Loucy (cell line): ENCODE results near the gene MAP3K7CL.

Experiments used
- H2AFZ ChIP-seq: fragments of 200-600 bp; sonication (generic); 2 replicates; pipeline ENCODE4 v1.6.0; 2016; ENCODE audit warnings: antibody characterized with exemption, mild to moderate bottlenecking, low read length, moderate library complexity
- H3F3A ChIP-seq: fragments of 200-600 bp; 2 replicates; pipeline ENCODE4 v1.6.0; 2016; ENCODE audit warnings: antibody characterized with exemption, low read depth, mild to moderate bottlenecking
- H3K27me3 ChIP-seq: fragments of 200-600 bp; sonication (generic); 2 replicates; pipeline ENCODE4 v1.6.1; 2014; ENCODE audit warnings: low read length, mild to moderate bottlenecking; ENCODE audit not compliant: insufficient read depth, poor library complexity, severe bottlenecking
- H3K36me3 ChIP-seq: fragments of 200-600 bp; sonication (generic); 2 replicates; pipeline ENCODE4 v1.6.1; 2016; ENCODE audit warnings: low read length; ENCODE audit not compliant: insufficient read depth
- H3K4me1 ChIP-seq: fragments of 200-600 bp; sonication (generic); 2 replicates; pipeline ENCODE4 v1.5.1; 2014; ENCODE audit warnings: low read length, mild to moderate bottlenecking; ENCODE audit not compliant: insufficient read depth, poor library complexity, severe bottlenecking
- H3K4me2 ChIP-seq: fragments of 200-600 bp; sonication (generic); 2 replicates; pipeline ENCODE4 v1.6.0; 2014; ENCODE audit warnings: antibody characterized with exemption, low read length, low read depth, mild to moderate bottlenecking; ENCODE audit not compliant: poor library complexity, severe bottlenecking
- H3K4me3 ChIP-seq: fragments of 200-600 bp; sonication (generic); 2 replicates; pipeline ENCODE4 v1.5.1; 2014; ENCODE audit warnings: low read length, mild to moderate bottlenecking, mixed read lengths; ENCODE audit not compliant: poor library complexity, severe bottlenecking
- H3K79me2 ChIP-seq: fragments of 200-600 bp; sonication (generic); 2 replicates; pipeline ENCODE4 v1.6.1; 2014; ENCODE audit warnings: low read length; ENCODE audit not compliant: insufficient read depth
- H3K9ac ChIP-seq: fragments of 200-600 bp; sonication (generic); 2 replicates; pipeline ENCODE4 v1.6.0; 2014; ENCODE audit warnings: mild to moderate bottlenecking, low read depth, low read length, moderate library complexity; ENCODE audit not compliant: poor library complexity, severe bottlenecking
- H3K9me2 ChIP-seq: fragments of 200-600 bp; sonication (generic); replicated peaks from 2 replicates; pipeline ENCODE4 v1.6.1; 2016; ENCODE audit warnings: low read depth, low read length, mixed read lengths
- H3K9me3 ChIP-seq: fragments of 200-600 bp; sonication (generic); 2 replicates; pipeline ENCODE4 v1.6.1; 2014; ENCODE audit warnings: mild to moderate bottlenecking, antibody characterized with exemption, low read length, low read depth; ENCODE audit not compliant: insufficient read depth
- H4K20me1 ChIP-seq: fragments of 200-600 bp; sonication (generic); 2 replicates; pipeline ENCODE4 v1.6.0; 2014; ENCODE audit warnings: antibody characterized with exemption, low read length, mild to moderate bottlenecking; ENCODE audit not compliant: insufficient read depth, poor library complexity, severe bottlenecking
- CTCF ChIP-seq: fragments of 200-600 bp; sonication (generic); conservative IDR thresholded peaks from 2 replicates; pipeline ENCODE4 v1.5.1; 2014; ENCODE audit warnings: mild to moderate bottlenecking, antibody characterized with exemption, low read length
- EZH2phosphoT487 ChIP-seq: fragments of 200-600 bp; IDR thresholded peaks from 2 replicates; pipeline ENCODE4 v1.6.1; 2018; ENCODE audit warnings: antibody characterized with exemption, mild to moderate bottlenecking, moderate library complexity, borderline replicate concordance

The MAP3K7CL gene

GRCh38 chr21:29114765-29115500 lies 15.5 kb upstream of the MAP3K7CL start:
- Histone ChIP-seq H3K4me2 (no peak overlapping the region), H3K9me3 (no peaks in the 10 kb centered on the region), H3K36me3 (no peaks in the 10 kb centered on the region), H3K4me3 (no peak overlapping the region), H2AFZ (no peak overlapping the region), H3K9ac (no peak overlapping the region), H3K4me1 (no peaks in the 10 kb centered on the region), H3K27me3 (no peaks in the 10 kb centered on the region), H3F3A (no peaks in the 10 kb centered on the region), H3K9me2 (no peaks in the 10 kb centered on the region), H4K20me1 (no peaks in the 10 kb centered on the region), H3K79me2 (no peaks in the 10 kb centered on the region)
- no peak for TF ChIP-seq EZH2phosphoT487
- no peak for TF ChIP-seq CTCF

- Histone ChIP-seq H3F3A (no peaks in the 10 kb centered on the region), H3K27me3 (no peaks in the 10 kb centered on the region), H2AFZ (no peak overlapping the region), H3K9ac (no peak overlapping the region), H3K9me3 (no peaks in the 10 kb centered on the region), H3K4me3 (no peak overlapping the region), H3K4me2 (no peak overlapping the region), H4K20me1 (no peaks in the 10 kb centered on the region), H3K4me1 (no peaks in the 10 kb centered on the region), H3K9me2 (no peaks in the 10 kb centered on the region), H3K79me2 (no peaks in the 10 kb centered on the region), H3K36me3 (no peaks in the 10 kb centered on the region)
- TF ChIP-seq EZH2phosphoT487, result no peak
- no peak for TF ChIP-seq CTCF
Observed at GRCh38 chr21:29115899-29116298, 14.5 kb upstream of the MAP3K7CL start.

- H3K4me2 ChIP-seq, result no peak overlapping the region
Observed at GRCh38 chr21:29117372-29117955, 13.0 kb upstream of the MAP3K7CL start.

More at GRCh38 chr21:29117372-29117955, 13.0 kb upstream of the MAP3K7CL start:
- no peak overlapping the region for H2AFZ ChIP-seq
- no peak overlapping the region for H3K4me3 ChIP-seq
- H3K27me3 ChIP-seq, result no peaks in the 10 kb centered on the region
- H3K9me2 ChIP-seq, result no peaks in the 10 kb centered on the region
- no peaks in the 10 kb centered on the region for H3F3A ChIP-seq
- no peak overlapping the region for H3K9ac ChIP-seq
- H3K4me1 ChIP-seq, result no peaks in the 10 kb centered on the region
- no peaks in the 10 kb centered on the region for H4K20me1 ChIP-seq
- H3K9me3 ChIP-seq, result no peaks in the 10 kb centered on the region
- H3K79me2 ChIP-seq, result no peaks in the 10 kb centered on the region
- TF ChIP-seq EZH2phosphoT487 (no peak), CTCF (no peak)
- H3K36me3 ChIP-seq, result no peaks in the 10 kb centered on the region
